ENCODE data around the gene QDPR.
"Not testable (repeated sequence)": the region's sequence is repeated elsewhere in the genome, so short reads cannot be mapped to it uniquely, and the experiment has no call there.

QDPR gene
- total RNA-seq, result 4.1 to 6.3 reads per million in 2 donors

GRCh38 chr4:17511950-17512795 is at the start of gene QDPR:
TSS of gene QDPR (minus strand) at chr4:17512090. CDS start at chr4:17512054, 36 bp downstream.
- DNase-seq, result peak; percentile 42 to 82 (median 57)

GRCh38 chr4:17561195-17561909 is 49.5 kb upstream of the QDPR start:
- DNase-seq, result no peak

GRCh38 chr4:17560065-17560673 is 48.3 kb upstream of the QDPR start:
- DNase-seq, result no peak

- DNase-seq, result no peak
Measured at GRCh38 chr4:17559709-17560048, 47.8 kb upstream of the QDPR start.

GRCh38 chr4:17558941-17559708 is 47.2 kb upstream of the QDPR start:
- no peak for DNase-seq

- DNase-seq, result no peak
Measured at GRCh38 chr4:17557880-17558279, 46.0 kb upstream of the QDPR start.

GRCh38 chr4:17556498-17556897 is 44.6 kb upstream of the QDPR start:
- no peak for DNase-seq

GRCh38 chr4:17554568-17554967 is 42.7 kb upstream of the QDPR start:
- DNase-seq, result no peak

- no peak for DNase-seq
Measured at GRCh38 chr4:17552427-17552826, 40.5 kb upstream of the QDPR start.

GRCh38 chr4:17550549-17550948 is 38.7 kb upstream of the QDPR start:
- no peak for DNase-seq

- no peak for DNase-seq
Measured at GRCh38 chr4:17546678-17547077, 34.8 kb upstream of the QDPR start.

- no peak for DNase-seq
Measured at GRCh38 chr4:17546222-17546621, 34.3 kb upstream of the QDPR start.

- DNase-seq, result no peak
Measured at GRCh38 chr4:17545374-17546140, 33.7 kb upstream of the QDPR start.

- DNase-seq, result no peak
Measured at GRCh38 chr4:17544831-17545234, 32.9 kb upstream of the QDPR start.

- no peak for DNase-seq
Measured at GRCh38 chr4:17544205-17544604, 32.3 kb upstream of the QDPR start.

GRCh38 chr4:17537060-17537459 is 25.2 kb upstream of the QDPR start:
- not testable (repeated sequence) for DNase-seq

- DNase-seq, result peak in 1 of 5 experiments; percentile 15
Measured at GRCh38 chr4:17535906-17536305, 24.0 kb upstream of the QDPR start.

GRCh38 chr4:17535242-17535641 is 23.4 kb upstream of the QDPR start:
- no peak for DNase-seq

GRCh38 chr4:17534705-17535104 is 22.8 kb upstream of the QDPR start:
- no peak for DNase-seq

- DNase-seq, result no peak
Measured at GRCh38 chr4:17531538-17532285, 19.8 kb upstream of the QDPR start.

GRCh38 chr4:17528551-17529165 is 16.8 kb upstream of the QDPR start:
- no peak for DNase-seq

Measured in T-helper 2 cell (primary cell).